GM23248 (cell line): ENCODE measurements around the gene HNF4A. TPM values are rescaled to one million over a fixed set of nuclear protein-coding genes. Genes with fewer than 3 reads are reported as not detected.

Experiments
- DNase-seq: peaks from one replicate; pipeline ENCODE4 v3.0.0-alpha.2; 2015
- H2AFZ ChIP-seq: fragments of 200-600 bp; sonication (generic); 2 replicates; pipeline ENCODE4 v1.6.1; 2016; ENCODE audit warnings: antibody characterized with exemption
- H3F3A ChIP-seq: fragments of 200-600 bp; sonication (generic); 2 replicates; pipeline ENCODE4 v1.6.1; 2016; ENCODE audit warnings: mild to moderate bottlenecking, antibody characterized with exemption, mixed run types; ENCODE audit not compliant: insufficient read depth
- H3K27ac ChIP-seq: fragments of 200-600 bp; sonication (generic); 2 replicates; pipeline ENCODE4 v1.5.1; 2016; ENCODE audit warnings: mild to moderate bottlenecking
- H3K27me3 ChIP-seq: fragments of 200-600 bp; sonication (generic); replicated peaks from 2 replicates; pipeline ENCODE4 v1.6.1; 2016; ENCODE audit warnings: mild to moderate bottlenecking; ENCODE audit not compliant: insufficient read depth
- H3K36me3 ChIP-seq: fragments of 200-600 bp; sonication (generic); 2 replicates; pipeline ENCODE4 v1.6.1; 2016; ENCODE audit warnings: low read depth, mild to moderate bottlenecking
- H3K4me1 ChIP-seq: fragments of 200-600 bp; sonication (generic); 2 replicates; pipeline ENCODE4 v1.6.1; 2016; ENCODE audit warnings: mild to moderate bottlenecking; ENCODE audit not compliant: insufficient read depth
- H3K4me2 ChIP-seq: fragments of 200-600 bp; sonication (generic); one replicate; pipeline ENCODE4 v1.6.1; 2016; ENCODE audit warnings: mild to moderate bottlenecking; ENCODE audit not compliant: unreplicated experiment
- H3K4me3 ChIP-seq: fragments of 200-600 bp; sonication (generic); 2 replicates; pipeline ENCODE4 v1.5.1; 2016; ENCODE audit warnings: mild to moderate bottlenecking
- H3K79me2 ChIP-seq: fragments of 200-600 bp; sonication (generic); 2 replicates; pipeline ENCODE4 v1.6.1; 2016; ENCODE audit warnings: mild to moderate bottlenecking; ENCODE audit not compliant: insufficient read depth
- H3K9ac ChIP-seq: fragments of 200-600 bp; sonication (generic); 2 replicates; pipeline ENCODE4 v1.6.1; 2016; ENCODE audit warnings: mild to moderate bottlenecking
- H3K9me2 ChIP-seq: fragments of 200-600 bp; sonication (generic); 2 replicates; pipeline ENCODE4 v1.6.1; 2016; ENCODE audit warnings: mixed run types, mild to moderate bottlenecking, moderate library complexity; ENCODE audit not compliant: insufficient read depth
- H3K9me3 ChIP-seq: fragments of 200-600 bp; sonication (generic); one replicate; pipeline ENCODE4 v1.6.1; 2017; ENCODE audit warnings: low read depth
- H4K20me1 ChIP-seq: fragments of 200-600 bp; sonication (generic); 2 replicates; pipeline ENCODE4 v1.6.0; 2016; ENCODE audit not compliant: insufficient read depth
- EZH2 ChIP-seq: fragments of 200-600 bp; sonication (generic); IDR thresholded peaks from 2 replicates; pipeline ENCODE4 v1.6.1; 2018; ENCODE audit warnings: antibody characterized with exemption, mild to moderate bottlenecking; ENCODE audit not compliant: insufficient read depth, poor library complexity, severe bottlenecking
- EZH2phosphoT487 ChIP-seq: fragments of 200-600 bp; sonication (generic); IDR thresholded peaks from 2 replicates; pipeline ENCODE4 v1.6.1; 2018; ENCODE audit warnings: antibody characterized with exemption, moderate library complexity, mild to moderate bottlenecking, low read depth; ENCODE audit not compliant: insufficient read depth
- WGBS, 2 experiments: methylation state at CpG; one replicate each; pipeline ENCODE4 v1.1.6; 2015 to 2017; ENCODE audit warnings: low lambda C conversion rate in 2 of 2, low coverage in 1 of 2; ENCODE audit errors: missing lambda C conversion rate in 2 of 2; 5-methylcytosine and 5-hydroxymethylcytosine counted together
- in situ Hi-C: fragments of 300-500 bp; cut with MboI; formaldehyde crosslinking; loops from 2 replicates; pipeline ENCODE4 v1.15.0; 2020
- polyA plus RNA-seq: library from polyadenylated mRNA; unstranded; fragments of >200 nt; fragmentation: Nextera tagmentation; extraction: Ambion mirVana; gene quantifications from 2 replicates; pipeline ENCODE4 v1.2.1, GENCODE V29; 2016
- total RNA-seq: library from RNA; depleted of rRNA; stranded (reverse); fragments of >200 nt; shearing (Covaris generic); gene quantifications from 2 replicates; pipeline ENCODE4 v1.2.3, GENCODE V29; 2014

Gene HNF4A
- total and polyA plus RNA-seq, 2 experiments from 2014 or later = not detected

DNA sequence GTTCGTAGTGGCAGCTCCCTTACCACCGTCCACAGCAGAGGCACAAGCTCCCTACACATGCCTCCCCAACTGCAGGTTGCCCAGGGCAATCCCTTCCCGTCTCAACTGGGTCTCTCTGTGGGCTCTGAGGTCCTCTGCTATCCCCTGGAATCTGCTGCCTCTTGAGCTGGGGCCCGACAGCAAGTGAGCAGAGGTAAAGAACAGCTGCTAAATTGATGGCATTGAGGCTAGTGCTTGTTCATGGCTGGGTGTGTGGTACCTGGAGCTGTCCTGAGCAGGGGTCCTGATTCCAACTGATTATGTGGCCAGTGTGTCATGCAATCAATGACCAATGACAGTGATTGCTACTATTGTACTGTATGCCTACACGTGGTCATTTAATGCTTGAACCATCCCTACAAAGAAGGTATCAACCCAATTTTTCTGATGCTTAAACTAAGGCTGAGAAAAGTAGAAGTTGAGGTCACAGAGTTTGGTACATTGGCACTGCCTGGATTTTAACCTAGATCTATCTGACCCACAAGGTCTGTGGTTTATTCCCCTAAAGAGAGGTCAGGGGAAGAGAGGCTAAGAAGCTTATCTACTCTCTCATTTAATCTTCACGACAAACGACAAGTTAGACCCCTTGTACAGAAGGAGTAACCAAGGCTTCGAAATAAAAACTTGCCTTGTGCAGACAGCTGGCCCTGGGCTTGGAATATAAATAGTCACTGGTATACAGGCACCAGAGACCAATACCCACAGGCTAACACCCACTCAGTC lies 41.1 kb downstream of the HNF4A start:
- Histone ChIP-seq H3K27me3 (peaks cover 17% of the 10 kb centered on the region), H3K9me3 (no peaks in the 10 kb centered on the region), H2AFZ (no peak overlapping the region), H4K20me1 (no peaks in the 10 kb centered on the region), H3K4me2 (no peak overlapping the region), H3K79me2 (no peaks in the 10 kb centered on the region), H3K27ac (no peak overlapping the region), H3K36me3 (no peaks in the 10 kb centered on the region), H3K4me1 (peaks cover 8% of the 10 kb centered on the region; the same call in 1 of the 2 replicates), H3K4me3 (no peak overlapping the region), H3F3A (peaks cover 10% of the 10 kb centered on the region), H3K9me2 (no peaks in the 10 kb centered on the region), H3K9ac (no peak overlapping the region)
- no peak for DNase-seq
- in situ Hi-C loops = loop anchor here (10.0 kb wide), 1 partner anchor 208 kb away; no protein-coding TSS in a partner anchor
- 47 to 48% methylated on average over 8 of the region's 8 CpGs for WGBS, 2 experiments
- no peak for TF ChIP-seq EZH2
- TF ChIP-seq EZH2phosphoT487 = no peak

DNA sequence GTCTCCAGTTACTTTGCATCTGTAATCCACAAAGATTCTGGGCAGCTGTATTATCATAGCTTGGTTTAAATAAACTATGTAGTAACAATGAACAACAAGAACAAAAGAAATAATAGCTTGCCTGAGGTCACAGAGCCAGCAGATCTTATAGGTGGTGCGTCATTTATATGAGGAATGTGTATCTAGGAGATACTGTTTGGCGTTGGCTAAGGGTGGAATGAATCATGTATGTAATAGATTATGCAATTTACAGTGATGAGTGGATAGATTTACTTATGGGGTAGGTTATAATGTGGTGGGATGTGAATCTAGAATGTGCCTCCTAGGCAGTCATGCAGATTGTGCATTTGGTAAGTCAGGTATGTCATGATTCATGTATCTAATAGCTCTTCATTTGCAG lies 42.8 kb downstream of the HNF4A start:
- Histone ChIP-seq H3F3A (peaks cover 10% of the 10 kb centered on the region), H3K9ac (no peak overlapping the region), H3K4me2 (no peak overlapping the region), H3K9me2 (no peaks in the 10 kb centered on the region), H3K27me3 (peaks cover 8% of the 10 kb centered on the region), H3K79me2 (no peaks in the 10 kb centered on the region), H4K20me1 (no peaks in the 10 kb centered on the region), H3K9me3 (no peaks in the 10 kb centered on the region), H2AFZ (no peak overlapping the region), H3K4me3 (no peak overlapping the region), H3K27ac (no peak overlapping the region), H3K36me3 (no peaks in the 10 kb centered on the region), H3K4me1 (peaks cover 8% of the 10 kb centered on the region; the same call in 1 of the 2 replicates)
- WGBS, 2 experiments = 3 to 7% methylated on average over 2 of the region's 2 CpGs
- peak; percentile 91 for DNase-seq
- in situ Hi-C loops = loop anchor here (10.0 kb wide), 1 partner anchor 206 kb away; no protein-coding TSS in a partner anchor
- TF ChIP-seq EZH2 = no peak
- no peak for TF ChIP-seq EZH2phosphoT487

DNA sequence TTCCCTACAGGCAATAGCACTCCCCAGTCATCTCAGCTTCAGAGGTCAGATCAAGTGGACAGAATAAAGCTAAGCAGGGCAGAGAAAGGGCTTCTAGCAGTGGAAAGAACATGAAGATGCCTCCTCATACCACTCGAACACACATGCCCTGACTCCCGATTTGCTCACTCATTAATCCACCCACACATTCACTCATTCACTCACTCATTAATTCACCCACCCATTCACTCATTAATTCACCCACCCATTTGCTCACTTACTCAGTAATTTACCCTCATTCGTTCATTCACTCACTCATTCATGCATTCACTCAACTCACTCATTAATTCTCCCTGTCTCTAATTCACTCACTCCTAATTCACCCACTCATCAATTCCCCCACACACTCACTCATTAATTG lies 43.9 kb downstream of the HNF4A start:
- in situ Hi-C loops = loop anchor here (10.0 kb wide), 1 partner anchor 205 kb away; no protein-coding TSS in a partner anchor
- 79 to 88% methylated on average over 3 of the region's 3 CpGs for WGBS, 2 experiments
- H3K4me2 ChIP-seq = no peak overlapping the region
- H3K36me3 ChIP-seq = no peaks in the 10 kb centered on the region
- peaks cover 15% of the 10 kb centered on the region for H3K27me3 ChIP-seq
- no peak for DNase-seq
- no peaks in the 10 kb centered on the region for H3K79me2 ChIP-seq
- no peaks in the 10 kb centered on the region for H4K20me1 ChIP-seq
- no peaks in the 10 kb centered on the region for H3K9me3 ChIP-seq
- no peaks in the 10 kb centered on the region for H3K9me2 ChIP-seq
- no peak overlapping the region for H3K27ac ChIP-seq
- no peak overlapping the region for H3K4me3 ChIP-seq
- H3K4me1 ChIP-seq = peaks cover 8% of the 10 kb centered on the region; the same call in 1 of the 2 replicates
- no peak overlapping the region for H3K9ac ChIP-seq
- H2AFZ ChIP-seq = no peak overlapping the region
- TF ChIP-seq EZH2 = no peak
- TF ChIP-seq EZH2phosphoT487 = no peak
- peaks cover 10% of the 10 kb centered on the region for H3F3A ChIP-seq

DNA sequence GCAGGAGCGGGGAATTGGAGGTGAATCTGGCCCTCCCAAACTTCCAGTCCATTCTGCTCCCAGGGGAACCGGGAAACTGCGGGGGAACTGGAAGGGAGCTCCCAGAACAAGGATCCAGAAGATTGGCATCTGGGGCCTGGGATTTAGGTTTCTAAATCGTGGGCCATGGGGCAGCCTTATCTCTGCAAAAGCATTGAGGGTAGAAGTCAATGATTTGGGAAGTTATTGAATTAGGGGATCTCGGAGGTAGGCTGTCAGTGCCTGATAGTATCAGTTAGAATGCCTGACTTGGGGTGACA lies 45.1 kb downstream of the HNF4A start:
- no peak for DNase-seq
- Histone ChIP-seq H3K9me2 (no peaks in the 10 kb centered on the region), H3K36me3 (no peaks in the 10 kb centered on the region), H4K20me1 (no peaks in the 10 kb centered on the region), H2AFZ (no peak overlapping the region), H3F3A (peaks cover 10% of the 10 kb centered on the region), H3K4me3 (no peak overlapping the region), H3K4me2 (no peak overlapping the region), H3K4me1 (peaks cover 8% of the 10 kb centered on the region; the same call in 1 of the 2 replicates), H3K27ac (no peak overlapping the region), H3K9ac (no peak overlapping the region), H3K79me2 (no peaks in the 10 kb centered on the region), H3K9me3 (no peaks in the 10 kb centered on the region), H3K27me3 (peaks cover 8% of the 10 kb centered on the region)
- TF ChIP-seq EZH2phosphoT487 = no peak
- no peak for TF ChIP-seq EZH2
- in situ Hi-C loops = no loop called here
- WGBS, 2 experiments = 88 to 95% methylated on average over 5 of the region's 5 CpGs
